ENCODE measurements around the gene RHOD. TPM values are rescaled to one million over a fixed set of nuclear protein-coding genes. Genes with fewer than 3 reads are reported as not detected.

Gene RHOD
- total and polyA plus RNA-seq, 12 donors: 1.3 to 52.2 (median 3.5) TPM

- H3K4me1 ChIP-seq (replicated peaks in 1 of 2): peaks cover 12 to 20% of the 10 kb centered on the region in 2 donors
- no peak for TF ChIP-seq POLR2A (IDR thresholded peaks at IDR 0.05)
- no peak overlapping the region for H3K4me3 ChIP-seq
- H3K9me3 ChIP-seq (replicated peaks in 1 of 3): no peaks in the 10 kb centered on the region
- H3K27me3 ChIP-seq: no peaks in the 10 kb centered on the region
- no peaks in the 10 kb centered on the region for H3K36me3 ChIP-seq (replicated peaks in 1 of 2)
- DNase-seq: no peak
- WGBS, 4 donors: 82 to 96% (median 90%) methylated on average over 5 of the region's 5 CpGs
- no peak overlapping the region for H3K27ac ChIP-seq
- intact Hi-C loops (cut with DNase I): no loop called here
Observed at GRCh38 chr11:67052891-67053290, 3.8 kb upstream of the RHOD start.

GRCh38 chr11:67053896-67054329 lies 2.7 kb upstream of the RHOD start:
- no peak overlapping the region for H3K4me3 ChIP-seq
- H3K9me3 ChIP-seq (replicated peaks in 1 of 3): no peaks in the 10 kb centered on the region
- no peaks in the 10 kb centered on the region for H3K36me3 ChIP-seq (replicated peaks in 1 of 2)
- DNase-seq: peak; percentile 69 to 80 (median 78)
- H3K27me3 ChIP-seq: no peaks in the 10 kb centered on the region
- peaks cover 12 to 20% of the 10 kb centered on the region in 2 donors for H3K4me1 ChIP-seq (replicated peaks in 1 of 2)
- 19 to 22% (median 22%) methylated on average over 7 of the region's 7 CpGs for WGBS, 4 donors
- intact Hi-C loops (cut with DNase I): no loop called here
- peak overlapping the region; percentile 86 to 95 (median 86) for H3K27ac ChIP-seq
- TF ChIP-seq CTCF (IDR thresholded peaks at IDR 0.05) (peak; percentile 56 to 85 (median 71)), POLR2A (IDR thresholded peaks at IDR 0.05) (no peak)

- Histone ChIP-seq H3K36me3 (replicated peaks in 1 of 2) (no peaks in the 10 kb centered on the region), H3K9me3 (replicated peaks in 1 of 3) (no peaks in the 10 kb centered on the region), H3K4me1 (replicated peaks in 1 of 2) (peaks cover 12 to 20% of the 10 kb centered on the region in 2 donors), H3K27me3 (no peaks in the 10 kb centered on the region), H3K4me3 (no peak overlapping the region), H3K27ac (peak overlapping the region; percentile 86 to 95 (median 86))
- intact Hi-C loops (cut with DNase I): no loop called here
- DNase-seq: peak; percentile 87 to 95 (median 92)
- 33 to 46% (median 38%) methylated on average over 8 to 9 of the region's 9 CpGs for WGBS, 4 donors
- TF ChIP-seq CTCF (IDR thresholded peaks at IDR 0.05) (no peak), POLR2A (IDR thresholded peaks at IDR 0.05) (peak in 1 of 2 donors; percentile 58)
Observed at GRCh38 chr11:67054346-67054835, 2.3 kb upstream of the RHOD start.

- Histone ChIP-seq H3K27me3 (no peaks in the 10 kb centered on the region), H3K4me1 (replicated peaks in 1 of 2) (peaks cover 12 to 20% of the 10 kb centered on the region in 2 donors), H3K4me3 (no peak overlapping the region), H3K9me3 (replicated peaks in 1 of 3) (no peaks in the 10 kb centered on the region), H3K36me3 (replicated peaks in 1 of 2) (no peaks in the 10 kb centered on the region), H3K27ac (peak overlapping the region; percentile 86 to 95 (median 86))
- TF ChIP-seq CTCF (IDR thresholded peaks at IDR 0.05) (no peak), POLR2A (IDR thresholded peaks at IDR 0.05) (no peak)
- intact Hi-C loops (cut with DNase I): no loop called here
- DNase-seq: peak; percentile 93 to 99 (median 96)
- WGBS, 4 donors: 31 to 51% (median 44%) methylated on average over 5 to 10 of the region's 10 CpGs
Observed at GRCh38 chr11:67054836-67055523, 1.7 kb upstream of the RHOD start.
